GM19452 (cell line): Measurements from ENCODE around the gene UXS1.

Experiments used
- ATAC-seq: cut with Tn5 transposase; IDR thresholded peaks from one replicate; pipeline ENCODE4 v1.9.1; 2021; ENCODE audit not compliant: unreplicated experiment

UXS1 gene

DNA sequence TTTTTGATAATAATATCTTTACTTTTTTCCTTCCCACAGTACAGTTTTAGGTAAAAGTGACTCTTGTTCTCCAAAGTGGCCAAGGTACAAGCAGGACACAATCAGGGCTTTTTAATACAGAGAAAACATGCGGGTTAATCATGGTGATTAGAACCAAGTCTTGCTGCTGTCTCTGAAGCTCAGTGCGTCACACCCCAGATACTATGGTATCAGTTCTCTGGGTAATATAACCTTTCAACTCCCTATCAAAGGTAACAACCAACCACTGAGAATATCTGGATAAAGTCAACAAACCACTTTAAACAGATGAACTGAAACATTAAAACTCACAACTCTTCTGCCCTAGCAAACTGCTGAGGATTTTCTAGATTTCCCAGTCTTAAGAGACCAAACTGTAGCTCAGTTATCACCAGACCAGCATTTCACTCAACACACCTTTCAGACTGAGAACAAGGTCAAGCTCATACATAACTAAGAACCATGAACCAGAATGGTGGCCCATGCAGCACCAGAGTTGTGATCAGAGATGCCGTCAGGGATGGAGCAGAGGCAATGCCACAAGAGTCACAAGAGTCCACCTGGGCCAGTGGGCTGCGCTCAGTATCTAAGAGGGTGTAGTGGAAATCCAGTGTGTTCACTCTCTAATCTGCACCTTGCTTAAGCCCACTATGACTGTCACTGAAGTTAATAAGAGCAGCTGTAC lies 103.0 kb downstream of the UXS1 start:
- ATAC-seq, result no peak

DNA sequence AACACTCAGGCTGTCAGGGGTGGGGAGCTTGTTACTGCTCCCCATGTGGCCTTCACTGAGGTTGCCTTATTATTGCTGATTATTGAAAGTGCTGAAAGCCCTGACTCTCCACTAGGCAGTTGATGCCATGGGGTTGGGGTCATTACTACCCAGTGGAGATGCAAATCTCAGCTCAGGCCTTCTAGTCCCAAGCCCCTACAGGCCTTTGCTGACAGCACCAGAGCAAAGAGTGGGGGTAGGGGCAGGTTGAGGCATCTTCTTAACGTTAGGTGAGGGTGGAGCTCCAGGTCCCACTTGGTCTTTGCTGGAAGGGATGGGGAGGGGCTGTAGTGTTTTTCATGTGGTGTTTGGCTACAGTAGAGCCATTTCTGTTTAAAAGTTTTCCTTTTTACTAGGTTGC lies 104.5 kb downstream of the UXS1 start:
- no peak for ATAC-seq

GRCh38 chr2:106085181-106085940 lies 108.7 kb downstream of the UXS1 start:
- ATAC-seq, result no peak

GRCh38 chr2:106080959-106081358 lies 113.1 kb downstream of the UXS1 start:
- no peak for ATAC-seq

DNA sequence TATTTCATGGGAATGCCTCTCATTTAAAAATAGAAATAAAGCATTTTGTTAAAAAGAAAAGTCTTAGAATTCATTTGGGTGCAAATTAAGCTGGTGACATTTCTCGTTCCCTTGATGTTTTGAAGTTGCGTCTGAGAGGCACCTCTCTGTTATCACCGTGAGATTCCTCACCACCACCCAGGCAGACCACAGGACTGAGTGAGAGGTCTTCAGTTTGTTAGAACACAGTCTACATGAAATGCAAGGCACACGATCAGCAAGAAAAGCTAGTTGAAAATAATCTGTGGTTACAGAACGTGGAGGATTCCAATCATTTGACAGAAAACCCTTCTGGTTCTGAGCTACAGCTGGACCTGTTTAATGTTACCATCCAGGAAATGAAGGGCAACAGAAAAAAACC lies 116.0 kb downstream of the UXS1 start:
- no peak for ATAC-seq

- ATAC-seq, result no peak
These were observed 117.2 kb downstream of the UXS1 start for GRCh38 chr2:106076941-106077340.

DNA sequence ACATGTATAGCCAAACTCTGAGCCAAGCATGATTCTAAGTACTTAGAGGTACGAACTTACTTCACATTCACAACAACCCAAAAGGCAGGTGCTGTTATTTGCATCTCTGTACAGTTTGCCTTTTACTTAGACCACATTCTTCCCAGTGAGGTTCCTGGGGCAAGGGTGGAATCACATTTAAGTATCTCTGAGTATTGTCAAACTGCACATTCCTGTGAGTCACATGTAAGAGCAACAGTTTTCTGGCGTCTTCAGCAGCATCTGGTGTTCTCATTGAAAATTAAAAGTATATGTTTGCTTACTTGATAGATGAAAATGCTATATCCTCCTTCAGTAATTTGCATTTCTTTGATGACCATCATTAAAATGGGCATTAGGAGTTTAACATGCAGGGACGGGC lies 119.1 kb downstream of the UXS1 start:
- no peak for ATAC-seq

- no peak for ATAC-seq
These were observed 120.3 kb downstream of the UXS1 start for GRCh38 chr2:106073678-106074406.

DNA sequence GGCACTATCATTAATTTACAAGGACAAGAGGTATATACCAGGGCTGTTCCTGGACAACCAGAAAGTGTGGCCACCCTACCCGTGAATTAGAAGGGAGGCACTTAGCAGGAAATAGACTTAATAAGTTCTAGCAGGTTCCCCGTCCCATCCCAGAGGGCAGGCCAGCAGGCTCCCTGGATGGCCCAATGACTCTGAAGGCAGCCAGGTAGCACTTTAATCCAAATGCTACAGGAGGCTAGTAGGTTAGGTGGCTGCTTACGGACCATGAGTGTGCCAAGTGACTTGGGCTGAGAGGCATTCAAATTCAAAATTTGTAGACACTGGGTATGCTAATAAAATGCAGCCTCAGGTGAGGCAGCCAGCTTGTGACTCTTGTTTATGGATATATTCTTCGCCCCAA lies 123.9 kb downstream of the UXS1 start:
- ATAC-seq, result no peak

GRCh38 chr2:106068451-106068850 lies 125.7 kb downstream of the UXS1 start:
- no peak for ATAC-seq

DNA sequence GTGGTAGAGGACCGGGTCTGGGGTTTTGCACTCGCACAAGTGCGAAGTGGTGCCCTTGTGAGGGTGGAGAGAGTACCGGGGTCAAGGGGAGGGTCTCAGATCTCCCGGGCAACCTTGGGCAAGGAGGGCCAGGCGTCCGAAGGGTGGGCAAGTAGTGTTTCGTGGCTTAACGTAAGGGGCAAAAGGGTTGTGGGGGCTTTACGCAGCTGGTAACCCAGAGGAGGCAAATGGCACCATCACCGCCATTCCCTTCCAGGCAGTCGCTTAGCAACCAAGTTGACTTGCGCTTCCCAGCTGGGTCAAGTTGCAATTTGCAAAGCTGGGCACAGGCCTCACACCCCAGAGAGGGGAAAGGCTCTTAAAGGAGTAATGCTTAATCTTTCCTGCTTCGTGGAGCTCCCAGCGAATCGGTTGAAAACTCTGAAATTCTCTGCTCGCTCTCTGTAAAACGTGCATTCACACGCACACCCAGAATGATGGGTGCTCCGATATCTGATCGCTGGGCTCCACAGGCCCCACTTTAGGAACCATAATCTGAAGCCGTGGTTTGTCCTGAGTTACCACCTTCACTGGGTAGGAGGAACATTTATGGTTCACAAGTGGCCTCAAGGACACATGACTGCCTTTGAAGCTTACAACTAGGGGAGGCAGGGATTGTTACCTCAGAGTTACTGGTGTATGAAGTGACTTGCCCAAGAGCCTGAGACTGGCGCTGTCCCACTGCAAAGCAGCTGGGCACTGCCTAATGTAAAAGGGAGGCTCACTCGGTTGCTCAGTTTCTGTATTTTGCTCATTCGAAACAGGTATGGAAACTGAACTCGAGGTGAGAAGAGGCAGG lies 127.9 kb downstream of the UXS1 start:
- no peak for ATAC-seq

GRCh38 chr2:106065268-106065982 lies 128.7 kb downstream of the UXS1 start:
- no peak for ATAC-seq

GRCh38 chr2:106063181-106063580 lies 130.9 kb downstream of the UXS1 start:
- ATAC-seq, result no peak

- ATAC-seq, result no peak
These were observed 131.5 kb downstream of the UXS1 start for GRCh38 chr2:106062627-106063026.

- ATAC-seq, result no peak
These were observed 132.3 kb downstream of the UXS1 start for GRCh38 chr2:106061611-106062349.

- ATAC-seq, result no peak
These were observed 134.6 kb downstream of the UXS1 start for GRCh38 chr2:106059416-106060065.

DNA sequence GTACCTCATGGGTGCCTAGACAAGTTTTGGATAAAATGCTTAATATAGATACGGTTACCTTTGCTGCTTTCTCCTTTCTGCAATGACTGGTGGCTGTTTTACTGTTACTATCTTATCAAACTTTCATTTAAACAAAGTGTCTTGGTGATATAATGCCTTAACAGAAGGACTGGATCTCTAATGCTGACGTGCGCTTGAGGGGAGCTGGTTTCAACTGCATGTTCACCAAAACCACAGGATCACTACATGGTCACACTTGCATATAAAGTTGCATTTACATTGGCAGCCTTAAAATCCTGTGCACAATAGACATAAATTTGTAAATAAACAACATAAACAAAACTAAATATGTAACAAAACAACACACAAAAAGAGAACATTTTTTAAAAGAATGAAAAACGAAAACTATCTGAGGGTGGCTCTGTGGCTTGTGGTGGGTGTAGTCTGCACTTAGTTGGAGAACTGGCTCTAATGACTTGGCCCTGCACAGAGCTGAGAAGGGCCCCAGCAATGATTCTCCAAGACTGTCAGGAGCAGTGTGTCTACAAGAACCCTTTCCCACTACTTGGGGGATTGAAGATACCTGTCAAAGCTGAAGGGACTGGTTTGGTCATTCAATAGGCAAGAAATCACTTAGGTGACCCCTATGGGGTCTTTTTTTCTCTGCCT lies 135.5 kb downstream of the UXS1 start:
- no peak for ATAC-seq

DNA sequence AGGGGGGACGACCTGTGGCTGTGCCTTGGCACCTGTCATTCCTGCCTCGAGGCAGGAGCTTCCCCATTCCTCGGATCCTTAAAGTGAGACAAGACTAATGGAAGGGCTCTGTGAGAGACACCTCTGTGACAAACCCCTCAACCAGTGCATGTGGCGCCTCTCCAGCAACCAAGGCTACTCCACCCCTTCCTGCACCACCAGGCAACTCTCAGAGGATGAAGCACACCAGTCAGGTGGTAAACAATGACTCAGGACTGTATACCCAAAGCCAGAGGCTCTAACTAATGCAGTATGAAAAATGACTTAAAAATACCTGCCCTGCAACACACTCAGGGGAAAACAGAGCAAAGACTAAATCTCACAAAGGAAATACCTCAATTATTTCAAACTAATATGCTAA lies 136.9 kb downstream of the UXS1 start:
- ATAC-seq, result no peak
